Stomach (tissue), 4 donors: ENCODE data around the gene STARD10.

Source experiments
- EP300 ChIP-seq: sonication (generic); formaldehyde crosslinking; IDR thresholded peaks from one replicate; pipeline ENCODE4 v1.6.1; 2017; ENCODE audit warnings: antibody characterized with exemption
- POLR2A ChIP-seq, 4 donors: fragments of 450-650 bp; IDR thresholded peaks; one replicate each; pipeline ENCODE4 v1.6.1; 2016; ENCODE audit warnings: antibody characterized with exemption in 4 of 4, control low read depth in 2 of 4, mild to moderate bottlenecking in 1 of 4, moderate library complexity in 1 of 4
- POLR2AphosphoS5 ChIP-seq, 3 donors: sonication (generic); formaldehyde crosslinking; IDR thresholded peaks; one replicate each; pipeline ENCODE4 v1.6.1; 2016; ENCODE audit warnings: antibody characterized with exemption in 3 of 3
- TF ChIP-seq, protein P1 (sequence below), 7 experiments: fragments of 450-650 bp in 4 of 7; fragments of 200-600 bp in 3 of 7; sonication (generic) in 3 of 7; IDR thresholded peaks; one replicate each; pipeline ENCODE4 v1.5.1; 2016 to 2019; ENCODE audit warnings: antibody characterized with exemption in 7 of 7, control low read depth in 2 of 7, mild to moderate bottlenecking in 1 of 7

DNA sequence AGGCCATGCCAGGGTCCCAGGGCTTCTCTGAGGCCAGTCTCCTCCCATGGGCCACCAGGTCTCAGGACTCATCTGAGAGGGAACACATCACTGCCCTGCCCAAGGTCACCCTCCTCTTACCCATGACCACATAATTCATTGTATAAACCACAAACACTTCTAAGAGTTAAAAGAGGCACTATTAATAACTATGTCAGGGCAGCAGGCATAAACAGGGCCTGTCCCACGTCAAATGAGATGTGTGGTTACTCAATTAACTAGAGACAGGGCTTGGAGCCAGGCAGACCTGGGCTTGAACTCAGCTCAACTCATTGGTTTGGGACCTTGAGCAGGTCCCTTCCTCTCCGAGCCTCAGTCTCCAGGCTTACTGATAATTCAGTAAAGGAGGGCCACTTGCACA, 74.7 kb downstream of the STARD10 start:
- no peak for TF ChIP-seq POLR2AphosphoS5 (IDR thresholded peaks at IDR 0.05)
- TF ChIP-seq, protein P1, sequence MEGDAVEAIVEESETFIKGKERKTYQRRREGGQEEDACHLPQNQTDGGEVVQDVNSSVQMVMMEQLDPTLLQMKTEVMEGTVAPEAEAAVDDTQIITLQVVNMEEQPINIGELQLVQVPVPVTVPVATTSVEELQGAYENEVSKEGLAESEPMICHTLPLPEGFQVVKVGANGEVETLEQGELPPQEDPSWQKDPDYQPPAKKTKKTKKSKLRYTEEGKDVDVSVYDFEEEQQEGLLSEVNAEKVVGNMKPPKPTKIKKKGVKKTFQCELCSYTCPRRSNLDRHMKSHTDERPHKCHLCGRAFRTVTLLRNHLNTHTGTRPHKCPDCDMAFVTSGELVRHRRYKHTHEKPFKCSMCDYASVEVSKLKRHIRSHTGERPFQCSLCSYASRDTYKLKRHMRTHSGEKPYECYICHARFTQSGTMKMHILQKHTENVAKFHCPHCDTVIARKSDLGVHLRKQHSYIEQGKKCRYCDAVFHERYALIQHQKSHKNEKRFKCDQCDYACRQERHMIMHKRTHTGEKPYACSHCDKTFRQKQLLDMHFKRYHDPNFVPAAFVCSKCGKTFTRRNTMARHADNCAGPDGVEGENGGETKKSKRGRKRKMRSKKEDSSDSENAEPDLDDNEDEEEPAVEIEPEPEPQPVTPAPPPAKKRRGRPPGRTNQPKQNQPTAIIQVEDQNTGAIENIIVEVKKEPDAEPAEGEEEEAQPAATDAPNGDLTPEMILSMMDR (IDR thresholded peaks at IDR 0.05), result no peak
- TF ChIP-seq POLR2A (IDR thresholded peaks at IDR 0.05), result no peak
- TF ChIP-seq EP300, result no peak
